Ishikawa (cell line): Measurements from ENCODE around the gene MPND.

Experiments used
- CEBPB ChIP-seq: IDR thresholded peaks from 2 replicates; pipeline ENCODE4 v1.6.1; 2012
- EP300 ChIP-seq: IDR thresholded peaks from 2 replicates; pipeline ENCODE4 v1.6.1; 2012; ENCODE audit warnings: borderline replicate concordance
- FOXM1 ChIP-seq: IDR thresholded peaks from 2 replicates; pipeline ENCODE4 v1.6.1; 2012; ENCODE audit warnings: low read depth, borderline replicate concordance
- NFIC ChIP-seq: IDR thresholded peaks from 2 replicates; pipeline ENCODE4 v1.6.1; 2012
- RAD21 ChIP-seq: IDR thresholded peaks from 2 replicates; pipeline ENCODE4 v1.6.1; 2012; ENCODE audit warnings: low read depth
- TAF1 ChIP-seq: IDR thresholded peaks from 2 replicates; pipeline ENCODE4 v1.6.1; 2012; ENCODE audit warnings: low read depth, mild to moderate bottlenecking
- TCF12 ChIP-seq: IDR thresholded peaks from 2 replicates; pipeline ENCODE4 v1.6.1; 2012; ENCODE audit warnings: low read depth
- TEAD4 ChIP-seq: IDR thresholded peaks from 2 replicates; pipeline ENCODE4 v1.6.1; 2012
- YY1 ChIP-seq: IDR thresholded peaks from 2 replicates; pipeline ENCODE4 v1.6.1; 2012; ENCODE audit warnings: low read depth
- ZBTB7A ChIP-seq: IDR thresholded peaks from 2 replicates; pipeline ENCODE4 v1.6.1; 2012; ENCODE audit warnings: low read depth
- TF ChIP-seq, protein P1 (sequence below): IDR thresholded peaks from 2 replicates; pipeline ENCODE4 v1.6.1; 2012; ENCODE audit warnings: low read depth, mild to moderate bottlenecking

GRCh38 chr19:4326837-4327251 lies 16.5 kb upstream of the MPND start:
- TF ChIP-seq EP300 = no peak
- TF ChIP-seq FOXM1 = no peak
- TF ChIP-seq, protein P1, sequence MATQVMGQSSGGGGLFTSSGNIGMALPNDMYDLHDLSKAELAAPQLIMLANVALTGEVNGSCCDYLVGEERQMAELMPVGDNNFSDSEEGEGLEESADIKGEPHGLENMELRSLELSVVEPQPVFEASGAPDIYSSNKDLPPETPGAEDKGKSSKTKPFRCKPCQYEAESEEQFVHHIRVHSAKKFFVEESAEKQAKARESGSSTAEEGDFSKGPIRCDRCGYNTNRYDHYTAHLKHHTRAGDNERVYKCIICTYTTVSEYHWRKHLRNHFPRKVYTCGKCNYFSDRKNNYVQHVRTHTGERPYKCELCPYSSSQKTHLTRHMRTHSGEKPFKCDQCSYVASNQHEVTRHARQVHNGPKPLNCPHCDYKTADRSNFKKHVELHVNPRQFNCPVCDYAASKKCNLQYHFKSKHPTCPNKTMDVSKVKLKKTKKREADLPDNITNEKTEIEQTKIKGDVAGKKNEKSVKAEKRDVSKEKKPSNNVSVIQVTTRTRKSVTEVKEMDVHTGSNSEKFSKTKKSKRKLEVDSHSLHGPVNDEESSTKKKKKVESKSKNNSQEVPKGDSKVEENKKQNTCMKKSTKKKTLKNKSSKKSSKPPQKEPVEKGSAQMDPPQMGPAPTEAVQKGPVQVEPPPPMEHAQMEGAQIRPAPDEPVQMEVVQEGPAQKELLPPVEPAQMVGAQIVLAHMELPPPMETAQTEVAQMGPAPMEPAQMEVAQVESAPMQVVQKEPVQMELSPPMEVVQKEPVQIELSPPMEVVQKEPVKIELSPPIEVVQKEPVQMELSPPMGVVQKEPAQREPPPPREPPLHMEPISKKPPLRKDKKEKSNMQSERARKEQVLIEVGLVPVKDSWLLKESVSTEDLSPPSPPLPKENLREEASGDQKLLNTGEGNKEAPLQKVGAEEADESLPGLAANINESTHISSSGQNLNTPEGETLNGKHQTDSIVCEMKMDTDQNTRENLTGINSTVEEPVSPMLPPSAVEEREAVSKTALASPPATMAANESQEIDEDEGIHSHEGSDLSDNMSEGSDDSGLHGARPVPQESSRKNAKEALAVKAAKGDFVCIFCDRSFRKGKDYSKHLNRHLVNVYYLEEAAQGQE = no peak
- no peak for TF ChIP-seq RAD21
- TF ChIP-seq CEBPB = no peak
- TF ChIP-seq NFIC = no peak
- no peak for TF ChIP-seq TAF1
- no peak for TF ChIP-seq ZBTB7A
- TF ChIP-seq TCF12 = no peak
- TF ChIP-seq TEAD4 = no peak
- no peak for TF ChIP-seq YY1
